Caco-2 (cell line): ENCODE data around the gene ANKRD40. TPM values are rescaled to one million over a fixed set of nuclear protein-coding genes. Genes with fewer than 3 reads are reported as not detected.

ENCODE experiments used
- BruUV-seq: library from RNA; stranded (reverse); fragments of 400-500 nt; replicated peaks from 2 replicates; lab custom pipeline; 2021; lab: Mats Ljungman, UMichigan
- CTCF ChIA-PET: fragments of 300-600 bp; sonication (Branson Sonifier 250); formaldehyde crosslinking; loops from one replicate; lab custom pipeline; 2022; ENCODE audit warnings: antibody characterized with exemption; lab: Charles Lee
- POLR2A ChIA-PET: fragments of 300-600 bp; sonication (Branson Sonifier 250); formaldehyde crosslinking; loops from one replicate; lab custom pipeline; 2022; ENCODE audit warnings: antibody characterized with exemption; lab: Charles Lee
- DNase-seq, 2 experiments: peaks; one replicate each; pipeline versions ENCODE4 v3.0.0 to v3.0.0-alpha.2; 2020 to 2022
- H3K27me3 ChIP-seq: replicated peaks from 2 replicates; pipeline ENCODE4 v1.6.0; 2011; ENCODE audit warnings: low read length; ENCODE audit not compliant: control insufficient read depth, insufficient read depth
- H3K36me3 ChIP-seq: 2 replicates; pipeline ENCODE4 v1.5.1; 2011; ENCODE audit warnings: low read length; ENCODE audit not compliant: control insufficient read depth, insufficient read depth
- H3K4me1 ChIP-seq: fragments of 250-450 bp; sonication (Bioruptor Pico); 2 replicates; pipeline ENCODE4 v1.5.1; 2020; ENCODE audit warnings: mild to moderate bottlenecking
- H3K4me3 ChIP-seq: 2 replicates; pipeline ENCODE4 v1.5.1; 2011; ENCODE audit warnings: low read depth, mild to moderate bottlenecking, control low read depth, low read length
- H3K9me3 ChIP-seq: fragments of 250-450 bp; sonication (Bioruptor Pico); 2 replicates; pipeline ENCODE4 v1.5.1; 2020; ENCODE audit warnings: mild to moderate bottlenecking, moderate library complexity
- H3K27ac Mint-ChIP-seq: one replicate; pipeline ENCODE4 v1.8.0; 2022; ENCODE audit warnings: mixed read lengths; ENCODE audit not compliant: unreplicated experiment
- H3K27me3 Mint-ChIP-seq: one replicate; pipeline ENCODE4 v1.8.0; 2022; ENCODE audit warnings: mixed read lengths; ENCODE audit not compliant: insufficient read depth, unreplicated experiment
- H3K36me3 Mint-ChIP-seq: one replicate; pipeline ENCODE4 v1.8.0; 2022; ENCODE audit warnings: mild to moderate bottlenecking, mixed read lengths; ENCODE audit not compliant: insufficient read depth, unreplicated experiment
- H3K4me1 Mint-ChIP-seq: one replicate; pipeline ENCODE4 v1.8.0; 2022; ENCODE audit warnings: low read depth, mixed read lengths; ENCODE audit not compliant: unreplicated experiment
- H3K4me3 Mint-ChIP-seq: one replicate; pipeline ENCODE4 v1.8.0; 2022; ENCODE audit warnings: mild to moderate bottlenecking, moderate library complexity, mixed read lengths; ENCODE audit not compliant: unreplicated experiment
- H3K9me3 Mint-ChIP-seq: one replicate; pipeline ENCODE4 v1.8.0; 2022; ENCODE audit warnings: mixed read lengths; ENCODE audit not compliant: unreplicated experiment
- intact Hi-C: fragments of 100-400 bp; cut with micrococcal nuclease; formaldehyde crosslinking; loops from one replicate; pipeline ENCODE4 v1.10.0; 2022; ENCODE audit not compliant: unreplicated experiment
- total RNA-seq: library from RNA; stranded (reverse); gene quantifications from 2 replicates; pipeline ENCODE4 v1.2.3, GENCODE V29; 2022
- TF ChIP-seq, protein P1 (sequence below), 2 experiments: fragments of 200-600 bp in 1 of 2; IDR thresholded peaks; 1 replicate in 1 of 2; 2 replicates in 1 of 2; pipeline versions ENCODE4 v1.5.1 to v1.8.0; 2011 to 2022; ENCODE audit warnings: antibody characterized with exemption in 1 of 2, control low read depth in 1 of 2, inconsistent platforms in 1 of 2, low read depth in 1 of 2, low read length in 1 of 2, mild to moderate bottlenecking in 1 of 2, moderate library complexity in 1 of 2; ENCODE audit not compliant: insufficient read depth in 1 of 2, severe bottlenecking in 1 of 2, unreplicated experiment in 1 of 2

The ANKRD40 gene
- total RNA-seq, 1 experiment from 2014 or later = 113 TPM

DNA sequence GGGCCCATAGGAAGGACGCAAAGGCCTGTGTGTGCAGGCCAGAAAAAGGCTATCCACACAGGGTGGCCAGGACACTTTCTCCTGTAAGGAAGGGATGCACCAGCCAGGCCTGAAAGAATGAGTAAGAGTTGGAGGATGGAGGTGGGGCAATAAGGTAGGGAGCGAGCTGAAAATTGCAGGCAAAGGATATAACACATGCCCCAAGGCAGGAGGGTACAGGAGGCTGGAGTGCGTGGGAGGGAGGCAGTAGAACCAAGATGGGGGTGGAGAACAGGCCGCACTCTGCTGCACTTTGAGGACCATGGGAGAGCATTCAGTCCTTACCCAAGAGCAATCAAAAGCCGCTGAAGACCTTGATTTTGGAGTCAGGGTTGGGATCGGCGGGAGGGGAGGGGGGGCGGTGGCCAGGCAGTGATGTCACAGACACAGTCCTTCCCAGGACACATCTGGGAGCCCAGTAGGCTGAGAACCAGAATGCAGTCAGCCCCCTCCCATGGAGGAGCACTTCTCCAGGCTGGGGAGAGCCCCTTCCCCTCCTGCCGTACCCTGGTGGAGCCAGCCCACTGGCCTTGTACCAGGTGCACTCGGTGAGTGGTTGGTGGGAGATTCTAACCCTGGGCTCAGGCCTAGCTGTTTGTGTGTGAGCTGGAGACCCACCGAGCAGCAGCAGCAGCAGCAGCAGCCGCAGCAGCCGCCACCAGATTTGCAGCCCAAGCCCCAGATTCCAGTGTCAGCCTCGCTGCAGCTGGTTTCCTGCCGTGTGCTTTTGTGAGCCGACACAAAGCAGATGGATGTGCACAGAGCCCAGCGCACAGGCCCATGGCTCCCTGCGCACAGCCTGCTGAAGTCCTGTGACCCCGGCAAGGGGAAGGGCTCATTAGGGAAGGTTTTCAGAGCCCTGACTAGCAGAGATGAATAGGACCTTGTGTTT is 17.5 kb downstream of the ANKRD40 start:
- H3K9me3 Mint-ChIP-seq = no peaks in the 10 kb centered on the region
- peak overlapping the region; percentile 88 for H3K27ac Mint-ChIP-seq
- Histone ChIP-seq H3K4me1 (peaks cover 96% of the 10 kb centered on the region), H3K27me3 (no peaks in the 10 kb centered on the region), H3K36me3 (0 out of 2 replicates have a peak, but pooled peaks cover 1% of the 10 kb centered on the region), H3K4me3 (no peak overlapping the region), H3K9me3 (no peaks in the 10 kb centered on the region)
- no TSS peak for BruUV-seq
- DNase-seq = peak in 1 of 2 experiments; percentile 51
- peaks cover 58% of the 10 kb centered on the region for H3K36me3 Mint-ChIP-seq
- intact Hi-C loops = loop anchor here (10.0 kb wide), 1 partner anchor 325 kb away; no protein-coding TSS in a partner anchor
- H3K27me3 Mint-ChIP-seq = no peaks in the 10 kb centered on the region
- TF ChIP-seq, protein P1, sequence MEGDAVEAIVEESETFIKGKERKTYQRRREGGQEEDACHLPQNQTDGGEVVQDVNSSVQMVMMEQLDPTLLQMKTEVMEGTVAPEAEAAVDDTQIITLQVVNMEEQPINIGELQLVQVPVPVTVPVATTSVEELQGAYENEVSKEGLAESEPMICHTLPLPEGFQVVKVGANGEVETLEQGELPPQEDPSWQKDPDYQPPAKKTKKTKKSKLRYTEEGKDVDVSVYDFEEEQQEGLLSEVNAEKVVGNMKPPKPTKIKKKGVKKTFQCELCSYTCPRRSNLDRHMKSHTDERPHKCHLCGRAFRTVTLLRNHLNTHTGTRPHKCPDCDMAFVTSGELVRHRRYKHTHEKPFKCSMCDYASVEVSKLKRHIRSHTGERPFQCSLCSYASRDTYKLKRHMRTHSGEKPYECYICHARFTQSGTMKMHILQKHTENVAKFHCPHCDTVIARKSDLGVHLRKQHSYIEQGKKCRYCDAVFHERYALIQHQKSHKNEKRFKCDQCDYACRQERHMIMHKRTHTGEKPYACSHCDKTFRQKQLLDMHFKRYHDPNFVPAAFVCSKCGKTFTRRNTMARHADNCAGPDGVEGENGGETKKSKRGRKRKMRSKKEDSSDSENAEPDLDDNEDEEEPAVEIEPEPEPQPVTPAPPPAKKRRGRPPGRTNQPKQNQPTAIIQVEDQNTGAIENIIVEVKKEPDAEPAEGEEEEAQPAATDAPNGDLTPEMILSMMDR (IDR thresholded peaks at IDR 0.05; ENCODE audit: insufficient read depth in 1 of 2, low read depth in 1 of 2, low read length in 1 of 2, severe bottlenecking in 1 of 2, unreplicated experiment in 1 of 2) = no peak
- ChIA-PET POLR2A (interaction anchor here (0.7 to 1.0 kb wide), 2 partner anchors 62 to 300 kb away, joined by 3 read pairs; no protein-coding TSS in a partner anchor), CTCF (interaction anchor here (0.6 to 1.1 kb wide), 2 partner anchors 63 to 148 kb away, joined by 4 to 10 read pairs; no protein-coding TSS in a partner anchor)
- peak overlapping the region; percentile 5 for H3K4me3 Mint-ChIP-seq
- peaks cover 78% of the 10 kb centered on the region for H3K4me1 Mint-ChIP-seq

DNA sequence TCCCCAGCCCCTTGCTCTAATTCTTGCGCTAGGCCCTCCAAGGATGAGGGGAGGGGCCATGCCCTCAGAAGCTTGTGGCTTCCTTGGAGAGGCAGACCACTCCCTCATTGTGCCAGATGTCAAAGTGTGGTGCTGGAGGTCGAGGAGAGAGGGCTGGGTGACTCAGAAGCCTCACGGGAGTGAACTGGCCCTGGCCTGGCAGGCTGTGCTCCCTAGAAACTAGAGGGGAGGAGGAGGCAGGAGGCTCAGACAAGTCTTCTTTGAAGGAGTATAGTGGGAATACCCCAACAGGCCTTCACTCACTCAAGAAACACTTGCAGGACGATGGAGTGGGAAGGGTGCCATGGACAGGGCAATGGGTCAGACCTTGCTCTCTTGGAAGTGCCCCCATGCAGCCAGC is 18.5 kb downstream of the ANKRD40 start:
- CTCF ChIA-PET = interaction anchor here (0.6 to 1.1 kb wide), 2 partner anchors 147 kb away, joined by 4 to 7 read pairs; no protein-coding TSS in a partner anchor
- Histone ChIP-seq H3K4me3 (no peak overlapping the region), H3K27me3 (no peaks in the 10 kb centered on the region), H3K36me3 (0 out of 2 replicates have a peak, but pooled peaks cover 1% of the 10 kb centered on the region), H3K4me1 (peaks cover 96% of the 10 kb centered on the region), H3K9me3 (no peaks in the 10 kb centered on the region)
- peaks cover 74% of the 10 kb centered on the region for H3K4me1 Mint-ChIP-seq
- intact Hi-C loops = no loop called here
- no TSS peak for BruUV-seq
- peak overlapping the region; percentile 88 for H3K27ac Mint-ChIP-seq
- no peaks in the 10 kb centered on the region for H3K27me3 Mint-ChIP-seq
- peak; percentile 54 to 84 for DNase-seq
- H3K9me3 Mint-ChIP-seq = no peaks in the 10 kb centered on the region
- H3K4me3 Mint-ChIP-seq = no peak overlapping the region
- TF ChIP-seq, protein P1 (IDR thresholded peaks at IDR 0.05; ENCODE audit: insufficient read depth in 1 of 2, low read depth in 1 of 2, low read length in 1 of 2, severe bottlenecking in 1 of 2, unreplicated experiment in 1 of 2) = no peak
- POLR2A ChIA-PET = interaction anchor here (1.0 kb wide), 1 partner anchor 299 kb away, joined by 3 read pairs; no protein-coding TSS in a partner anchor
- peaks cover 53% of the 10 kb centered on the region for H3K36me3 Mint-ChIP-seq

DNA sequence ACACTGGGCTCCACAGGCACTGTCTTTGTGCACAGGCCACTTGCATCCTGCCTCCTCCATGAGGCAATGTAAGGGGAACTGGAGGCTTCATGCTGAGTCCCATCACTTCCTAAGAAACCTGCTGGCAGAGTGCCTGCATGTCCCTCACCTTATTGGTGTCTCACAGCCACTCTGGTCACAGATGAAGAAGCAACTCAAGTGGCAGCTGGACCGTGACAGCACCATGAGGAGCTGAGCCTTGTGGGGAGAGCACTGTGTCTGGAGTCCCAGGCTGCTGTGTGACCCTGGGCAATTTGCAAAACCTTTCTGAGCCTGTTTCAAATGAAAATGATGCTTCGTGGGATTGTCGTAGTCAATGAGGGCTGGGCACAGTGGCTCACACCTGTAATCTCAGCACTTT is 19.5 kb downstream of the ANKRD40 start:
- peaks cover 48% of the 10 kb centered on the region for H3K36me3 Mint-ChIP-seq
- intact Hi-C loops = no loop called here
- TF ChIP-seq, protein P1 (IDR thresholded peaks at IDR 0.05; ENCODE audit: insufficient read depth in 1 of 2, low read depth in 1 of 2, low read length in 1 of 2, severe bottlenecking in 1 of 2, unreplicated experiment in 1 of 2) = no peak
- ChIA-PET CTCF (no interaction called here), POLR2A (no interaction called here)
- no peaks in the 10 kb centered on the region for H3K27me3 Mint-ChIP-seq
- peak overlapping the region; percentile 96 for H3K27ac Mint-ChIP-seq
- Histone ChIP-seq H3K9me3 (no peaks in the 10 kb centered on the region), H3K4me1 (peaks cover 97% of the 10 kb centered on the region), H3K27me3 (no peaks in the 10 kb centered on the region), H3K36me3 (peaks cover 1% of the 10 kb centered on the region; the same call in 1 of the 2 replicates), H3K4me3 (no peak overlapping the region)
- H3K4me1 Mint-ChIP-seq = peaks cover 70% of the 10 kb centered on the region
- H3K9me3 Mint-ChIP-seq = no peaks in the 10 kb centered on the region
- no TSS peak for BruUV-seq
- H3K4me3 Mint-ChIP-seq = no peak overlapping the region
- DNase-seq = peak in 1 of 2 experiments; percentile 43
